Skeletal muscle tissue (tissue), 4 donors: Measurements from ENCODE around the gene HS2ST1. TPM values are rescaled to one million over a fixed set of nuclear protein-coding genes. Genes with fewer than 3 reads are reported as not detected.
A peak's percentile ranks its signal among the peaks of the same experiment; 100 is the strongest.

Experiments
- H3K27ac ChIP-seq: one replicate; pipeline ENCODE4 v1.7.0; 2013; ENCODE audit warnings: mild to moderate bottlenecking, low read depth, low read length, inconsistent platforms
- H3K27me3 ChIP-seq, 3 donors: one replicate each; pipeline ENCODE4 v1.7.0; 2013; ENCODE audit warnings: low read length in 3 of 3; ENCODE audit not compliant: control insufficient read depth in 3 of 3, insufficient read depth in 3 of 3
- H3K36me3 ChIP-seq, 3 donors: one replicate each; pipeline ENCODE4 v1.7.0; 2013; ENCODE audit warnings: low read length in 3 of 3; ENCODE audit not compliant: control insufficient read depth in 3 of 3, insufficient read depth in 3 of 3
- H3K4me1 ChIP-seq, 3 donors: one replicate each; pipeline ENCODE4 v1.7.0; 2013; ENCODE audit warnings: low read length in 3 of 3, mild to moderate bottlenecking in 3 of 3; ENCODE audit not compliant: control insufficient read depth in 3 of 3, insufficient read depth in 3 of 3
- H3K4me3 ChIP-seq, 3 donors: one replicate each; pipeline ENCODE4 v1.7.0; 2013; ENCODE audit warnings: low read length in 3 of 3
- H3K9ac ChIP-seq, 3 donors: one replicate each; pipeline ENCODE4 v1.7.0; 2013; ENCODE audit warnings: low read length in 3 of 3, mild to moderate bottlenecking in 3 of 3, moderate library complexity in 2 of 3, low read depth in 1 of 3
- H3K9me3 ChIP-seq, 3 donors: one replicate each; pipeline ENCODE4 v1.7.0; 2013; ENCODE audit warnings: low read length in 3 of 3; ENCODE audit not compliant: control insufficient read depth in 3 of 3
- total RNA-seq: library from RNA; depleted of rRNA; stranded (reverse); fragments of >200 nt; gene quantifications from one replicate; pipeline ENCODE4 v1.2.3, GENCODE V29; 2014
- donor health status: Osteomylitis.

Gene HS2ST1
- total RNA-seq, 1 donor from 2014 or later: 9.9 TPM

DNA sequence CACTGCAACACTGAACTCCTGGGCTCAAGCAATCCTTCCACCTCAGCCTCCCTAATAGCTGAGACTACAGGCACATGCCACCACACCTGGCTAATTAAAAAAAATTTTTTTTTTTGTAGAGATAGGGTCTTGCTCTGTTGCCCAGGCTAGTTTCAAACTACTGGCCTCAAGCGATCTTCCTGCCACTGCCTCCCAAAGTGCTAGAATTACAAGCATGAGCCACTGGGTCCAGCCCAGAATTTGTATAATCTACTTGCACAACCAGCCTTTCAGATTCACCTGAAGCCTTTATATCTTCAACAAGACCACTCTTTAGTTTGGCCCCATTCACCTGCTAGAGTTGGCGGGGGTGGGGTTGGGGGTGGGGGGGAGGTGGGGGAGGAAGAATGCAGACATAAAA is 232.6 kb downstream of the HS2ST1 start:
- no peaks in the 10 kb centered on the region for H3K36me3 ChIP-seq
- H3K4me3 ChIP-seq: no peak overlapping the region
- peaks cover 0 to 2% (median 0%) of the 10 kb centered on the region in 3 donors for H3K4me1 ChIP-seq
- H3K27me3 ChIP-seq: no peaks in the 10 kb centered on the region
- H3K9me3 ChIP-seq: no peaks in the 10 kb centered on the region
- no peak overlapping the region for H3K27ac ChIP-seq
- no peak overlapping the region for H3K9ac ChIP-seq

DNA sequence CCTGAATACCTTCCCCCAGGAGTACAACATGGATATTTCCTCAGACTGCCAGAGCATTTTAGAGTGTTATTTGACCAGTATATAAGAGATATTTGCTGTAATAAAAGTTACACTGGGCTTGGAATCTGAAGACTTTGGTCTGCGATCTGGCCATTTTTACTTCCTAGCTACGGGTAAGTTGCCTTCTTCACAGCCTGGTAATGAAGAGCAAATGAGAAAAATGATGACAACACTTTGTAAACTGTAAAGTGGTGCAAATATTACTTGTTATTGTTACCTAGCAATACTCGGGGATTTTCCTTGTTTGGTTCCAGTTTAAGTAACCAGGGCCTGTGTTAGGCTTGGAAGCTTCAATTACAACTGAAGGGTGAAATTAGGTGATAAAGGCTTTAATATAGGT is 233.4 kb downstream of the HS2ST1 start:
- peaks cover 0 to 2% (median 0%) of the 10 kb centered on the region in 3 donors for H3K4me1 ChIP-seq
- no peak overlapping the region for H3K4me3 ChIP-seq
- H3K36me3 ChIP-seq: no peaks in the 10 kb centered on the region
- no peak overlapping the region for H3K27ac ChIP-seq
- no peak overlapping the region for H3K9ac ChIP-seq
- no peaks in the 10 kb centered on the region for H3K27me3 ChIP-seq
- no peaks in the 10 kb centered on the region for H3K9me3 ChIP-seq

DNA sequence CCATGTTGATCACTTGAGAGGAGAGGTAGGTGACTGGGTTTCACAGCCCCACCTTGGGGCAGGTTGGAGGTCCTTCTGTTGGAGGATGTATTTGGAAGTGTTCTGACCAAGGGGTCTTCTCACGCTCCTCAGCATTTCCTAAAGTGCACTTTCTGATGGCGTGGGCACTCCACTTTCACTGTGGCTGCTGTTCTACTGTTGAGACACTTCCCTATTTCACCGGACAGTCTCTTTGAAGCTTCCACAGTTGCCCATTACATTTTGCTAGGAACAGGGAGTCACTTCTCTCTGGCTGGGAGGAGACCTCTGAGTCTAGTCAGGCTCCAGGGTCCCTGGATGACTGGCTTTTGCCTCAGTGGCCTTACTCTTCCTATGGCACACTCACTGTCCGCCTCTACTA is 234.2 kb downstream of the HS2ST1 start:
- H3K9ac ChIP-seq: no peak overlapping the region
- H3K36me3 ChIP-seq: no peaks in the 10 kb centered on the region
- peak overlapping the region; percentile 30 for H3K27ac ChIP-seq

DNA sequence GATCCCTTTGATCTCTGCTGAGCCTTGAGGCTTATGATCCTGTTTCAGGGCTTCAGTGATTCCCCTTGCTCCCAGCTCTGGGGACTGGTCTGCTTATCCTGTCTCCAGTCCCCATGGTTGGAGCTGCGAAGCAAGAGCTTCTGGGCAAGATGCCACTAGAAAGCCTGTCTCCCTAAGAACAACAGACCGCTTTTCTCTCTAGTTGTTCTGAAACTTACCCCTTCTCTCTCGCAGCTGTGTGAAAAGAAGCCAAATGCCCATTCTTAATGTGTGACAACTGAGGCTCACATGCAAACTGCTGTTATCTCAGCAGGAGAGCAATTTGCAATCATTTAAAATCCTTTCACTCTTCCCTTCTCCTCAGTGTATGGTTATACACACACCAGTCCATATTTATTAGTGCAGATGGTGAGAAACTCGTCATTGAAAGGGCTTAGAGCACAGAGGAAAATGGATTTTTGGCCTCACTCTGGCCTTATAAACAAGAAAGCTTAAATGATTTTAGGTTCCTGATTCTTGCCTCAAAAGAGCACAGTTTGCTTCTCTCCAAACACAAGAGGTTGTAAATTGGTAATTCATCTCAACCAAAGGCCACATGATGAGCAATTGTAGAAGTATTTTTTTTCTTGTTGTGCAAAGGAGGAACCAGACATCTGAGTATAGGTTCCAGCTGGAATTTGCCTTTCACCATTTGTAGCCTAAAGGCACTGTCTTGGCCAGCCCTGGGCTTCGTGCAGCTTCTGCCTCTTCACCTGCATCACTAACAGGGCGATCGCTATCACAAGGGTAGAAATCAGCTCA is 235.0 kb downstream of the HS2ST1 start:
- Histone ChIP-seq H3K4me1 (peaks cover 0 to 4% (median 2%) of the 10 kb centered on the region in 3 donors), H3K4me3 (no peak overlapping the region), H3K9ac (no peak overlapping the region), H3K27me3 (no peaks in the 10 kb centered on the region), H3K9me3 (no peaks in the 10 kb centered on the region), H3K27ac (peak overlapping the region; percentile 30), H3K36me3 (no peaks in the 10 kb centered on the region)

More for the DNA sequence above, 234.2 kb downstream of the HS2ST1 start:
- Histone ChIP-seq H3K27me3 (no peaks in the 10 kb centered on the region), H3K4me3 (no peak overlapping the region), H3K4me1 (peaks cover 0 to 2% (median 0%) of the 10 kb centered on the region in 3 donors), H3K9me3 (no peaks in the 10 kb centered on the region)

DNA sequence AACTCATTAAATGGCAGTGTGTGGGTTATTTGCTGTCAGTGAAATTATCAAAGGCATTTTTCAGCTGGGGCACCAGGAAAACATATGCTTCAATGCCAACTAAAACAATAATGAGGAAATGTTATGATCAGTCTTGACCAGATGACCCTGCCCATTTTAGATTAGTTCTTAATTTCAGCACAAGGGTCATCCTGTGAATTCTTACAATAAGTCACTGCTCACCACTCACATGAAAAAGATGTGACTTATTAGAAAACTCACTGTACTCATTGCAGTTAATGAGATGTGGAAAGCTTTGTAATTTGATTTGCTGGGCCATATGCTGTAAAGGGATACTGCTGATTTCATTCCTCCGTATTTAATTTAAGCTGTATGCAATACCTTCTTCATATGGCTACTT is 235.7 kb downstream of the HS2ST1 start:
- peak overlapping the region; percentile 8 for H3K27ac ChIP-seq
- no peaks in the 10 kb centered on the region for H3K9me3 ChIP-seq
- H3K9ac ChIP-seq: no peak overlapping the region
- no peak overlapping the region for H3K4me3 ChIP-seq
- no peaks in the 10 kb centered on the region for H3K36me3 ChIP-seq
- peaks cover 0 to 5% (median 2%) of the 10 kb centered on the region in 3 donors for H3K4me1 ChIP-seq
- H3K27me3 ChIP-seq: no peaks in the 10 kb centered on the region

DNA sequence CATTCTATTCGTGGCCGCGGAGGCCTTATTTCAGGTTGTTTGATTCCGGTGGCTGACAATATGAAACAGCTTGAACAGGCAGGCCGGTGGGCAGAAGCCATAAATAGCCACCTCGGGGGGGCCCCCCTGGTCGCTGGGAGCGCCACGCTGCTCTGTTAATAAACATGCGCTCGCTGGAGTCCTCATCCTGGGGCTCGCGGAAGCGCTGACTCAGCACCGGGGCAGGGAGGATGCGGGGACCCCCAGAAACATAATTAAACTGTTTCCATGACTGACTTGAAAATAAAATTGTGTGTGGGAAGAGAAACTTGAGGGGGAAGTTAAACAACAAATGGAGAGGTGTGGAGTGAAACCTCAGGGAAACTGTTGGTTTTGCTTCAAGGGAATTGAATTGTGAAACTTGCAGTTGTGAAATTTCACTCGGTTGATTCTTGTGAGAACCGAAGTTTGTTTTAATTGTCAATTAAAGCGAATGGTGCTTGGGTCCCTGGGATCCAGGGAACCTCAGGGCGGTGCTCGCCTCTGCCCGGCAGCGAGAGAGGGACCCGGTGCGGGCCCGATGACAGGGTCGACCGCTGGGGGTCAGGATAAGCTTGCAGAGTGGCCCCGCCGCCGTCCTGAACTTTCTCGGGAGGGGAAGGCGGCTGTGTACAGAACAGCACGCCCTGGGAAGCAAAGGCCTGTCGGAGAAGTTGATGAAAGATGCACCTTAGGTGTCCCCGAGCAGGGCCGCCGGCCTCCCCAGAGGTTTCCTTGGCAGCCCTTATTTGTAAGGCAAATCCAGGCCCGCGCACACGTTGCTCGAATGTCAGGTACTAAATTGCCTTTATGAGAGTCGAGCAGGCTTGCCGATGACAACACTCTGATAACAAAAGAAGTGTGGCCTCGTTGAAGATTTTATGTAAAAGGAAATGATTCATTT is 237.3 kb downstream of the HS2ST1 start:
- Histone ChIP-seq H3K9me3 (no peaks in the 10 kb centered on the region), H3K27me3 (no peaks in the 10 kb centered on the region), H3K36me3 (no peaks in the 10 kb centered on the region), H3K4me1 (peaks cover 0 to 10% (median 9%) of the 10 kb centered on the region in 3 donors), H3K27ac (peak overlapping the region; percentile 15), H3K9ac (peak overlapping the region in 1 of 3 donors; percentile 47), H3K4me3 (peak overlapping the region in 2 of 3 donors; percentile 17 to 46)

DNA sequence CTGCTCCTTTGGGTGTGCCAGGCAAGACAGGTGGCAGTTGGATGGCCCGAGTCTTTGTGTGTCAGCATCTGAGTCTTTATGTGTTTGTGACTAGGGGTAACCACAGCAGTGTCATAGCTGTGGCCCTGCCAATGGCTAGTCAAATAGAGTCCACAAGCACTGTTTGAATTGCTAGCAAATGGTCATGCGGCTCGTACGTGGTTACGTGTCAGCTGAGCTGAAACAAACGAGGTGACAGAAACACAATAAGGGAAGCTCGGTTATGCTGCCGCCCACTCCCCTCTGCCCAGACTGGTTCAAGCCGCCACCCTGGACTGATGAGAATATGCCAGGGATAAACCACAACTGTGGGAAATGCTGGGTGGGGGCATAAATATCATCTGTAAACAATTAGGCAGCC is 239.9 kb downstream of the HS2ST1 start:
- no peaks in the 10 kb centered on the region for H3K36me3 ChIP-seq
- peaks cover 0 to 10% (median 7%) of the 10 kb centered on the region in 3 donors for H3K4me1 ChIP-seq
- H3K27ac ChIP-seq: peak overlapping the region; percentile 41
- H3K27me3 ChIP-seq: no peaks in the 10 kb centered on the region
- no peak overlapping the region for H3K9ac ChIP-seq
- no peaks in the 10 kb centered on the region for H3K9me3 ChIP-seq
- no peak overlapping the region for H3K4me3 ChIP-seq

DNA sequence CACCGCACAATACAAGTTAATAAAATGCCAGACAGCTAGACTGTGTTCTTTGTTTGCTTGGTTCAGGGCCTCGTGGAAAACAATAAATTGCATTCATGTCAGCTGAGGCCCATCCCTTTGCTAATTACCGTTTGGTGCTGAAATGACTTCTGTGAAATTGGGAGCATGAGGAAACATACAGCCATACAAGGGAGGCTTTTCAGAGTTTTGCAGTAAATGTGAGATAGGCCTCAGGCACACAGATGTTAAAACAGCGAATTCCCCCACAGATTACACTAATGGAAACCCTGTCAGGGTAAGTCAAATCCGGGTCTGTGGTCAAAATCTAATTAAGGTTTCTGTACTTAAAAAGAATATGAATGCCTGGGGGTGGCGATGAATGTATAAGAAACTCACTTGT is 240.7 kb downstream of the HS2ST1 start:
- Histone ChIP-seq H3K9ac (no peak overlapping the region), H3K27ac (no peak overlapping the region), H3K36me3 (no peaks in the 10 kb centered on the region), H3K9me3 (no peaks in the 10 kb centered on the region), H3K27me3 (no peaks in the 10 kb centered on the region), H3K4me3 (no peak overlapping the region), H3K4me1 (peaks cover 0 to 10% (median 7%) of the 10 kb centered on the region in 3 donors)

DNA sequence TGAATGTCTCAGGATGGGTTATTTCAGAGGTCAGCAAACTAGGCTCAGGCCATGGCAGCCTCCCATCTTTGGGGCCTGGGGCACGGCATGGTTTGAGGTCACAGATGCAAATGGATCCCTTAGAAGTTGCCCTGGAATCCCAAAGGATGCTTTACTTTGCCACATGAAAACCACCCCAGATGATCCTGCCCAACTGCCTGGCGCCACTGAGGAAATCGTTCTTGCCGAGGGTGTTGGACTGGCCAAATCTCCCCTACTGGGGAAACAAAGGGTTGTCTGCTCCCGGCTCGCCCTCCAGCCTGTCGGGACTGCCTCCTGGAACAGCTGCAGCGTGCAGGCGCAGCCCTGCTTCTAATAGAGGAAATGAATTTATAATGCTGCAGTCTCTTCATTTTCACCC is 241.2 kb downstream of the HS2ST1 start:
- Histone ChIP-seq H3K9ac (no peak overlapping the region), H3K36me3 (no peaks in the 10 kb centered on the region), H3K27me3 (no peaks in the 10 kb centered on the region), H3K4me1 (peaks cover 0 to 10% (median 7%) of the 10 kb centered on the region in 3 donors), H3K4me3 (no peak overlapping the region), H3K9me3 (no peaks in the 10 kb centered on the region), H3K27ac (no peak overlapping the region)

DNA sequence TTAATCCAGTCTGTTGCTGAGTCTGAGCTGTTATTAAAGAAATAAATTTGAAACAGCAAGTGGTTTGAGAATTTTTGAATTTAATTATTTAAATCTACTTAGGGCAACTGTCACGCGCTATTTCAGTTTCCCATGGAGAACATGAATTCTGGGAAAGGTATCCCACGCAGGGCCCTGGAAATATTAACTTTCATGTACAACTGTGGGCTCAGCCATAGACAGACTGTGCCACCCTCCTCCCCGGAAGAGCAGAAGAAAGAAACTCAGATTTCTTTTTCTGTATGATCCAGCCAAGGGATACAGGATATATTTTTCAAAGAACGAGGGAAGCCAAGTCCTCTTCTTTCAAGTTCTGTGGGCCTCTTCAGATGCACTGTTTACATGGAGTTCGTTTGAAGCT is 241.7 kb downstream of the HS2ST1 start:
- Histone ChIP-seq H3K9me3 (no peaks in the 10 kb centered on the region), H3K4me3 (no peak overlapping the region), H3K9ac (no peak overlapping the region), H3K27me3 (no peaks in the 10 kb centered on the region), H3K36me3 (no peaks in the 10 kb centered on the region), H3K4me1 (peaks cover 0 to 10% (median 7%) of the 10 kb centered on the region in 3 donors), H3K27ac (no peak overlapping the region)
